Right lung (tissue), 10 donors: ENCODE measurements around the gene NUFIP2. TPM values are rescaled to one million over a fixed set of nuclear protein-coding genes. Genes with fewer than 3 reads are reported as not detected.
"Not testable (repeated sequence)": the region's sequence is repeated elsewhere in the genome, so short reads cannot be mapped to it uniquely, and the experiment has no call there.

Source experiments
- DNase-seq, 2 donors: peaks; one replicate each; pipeline ENCODE4 v3.0.0-alpha.2; 2013
- long read RNA-seq, 8 donors: transcript quantifications; one replicate each; lab custom pipeline, GENCODE V29; 2026
- polyA plus RNA-seq, 5 donors: library from polyadenylated mRNA; unstranded; fragments of 120-200 nt; gene quantifications; one replicate each; pipeline versions ENCODE4 v1.2.1 to v1.2.3, GENCODE V29; 2013; ENCODE audit warnings: inconsistent platforms in 1 of 5, low replicate concordance in 1 of 5; ENCODE audit not compliant: insufficient read length in 5 of 5, insufficient read depth in 1 of 5

The NUFIP2 gene, protein sequence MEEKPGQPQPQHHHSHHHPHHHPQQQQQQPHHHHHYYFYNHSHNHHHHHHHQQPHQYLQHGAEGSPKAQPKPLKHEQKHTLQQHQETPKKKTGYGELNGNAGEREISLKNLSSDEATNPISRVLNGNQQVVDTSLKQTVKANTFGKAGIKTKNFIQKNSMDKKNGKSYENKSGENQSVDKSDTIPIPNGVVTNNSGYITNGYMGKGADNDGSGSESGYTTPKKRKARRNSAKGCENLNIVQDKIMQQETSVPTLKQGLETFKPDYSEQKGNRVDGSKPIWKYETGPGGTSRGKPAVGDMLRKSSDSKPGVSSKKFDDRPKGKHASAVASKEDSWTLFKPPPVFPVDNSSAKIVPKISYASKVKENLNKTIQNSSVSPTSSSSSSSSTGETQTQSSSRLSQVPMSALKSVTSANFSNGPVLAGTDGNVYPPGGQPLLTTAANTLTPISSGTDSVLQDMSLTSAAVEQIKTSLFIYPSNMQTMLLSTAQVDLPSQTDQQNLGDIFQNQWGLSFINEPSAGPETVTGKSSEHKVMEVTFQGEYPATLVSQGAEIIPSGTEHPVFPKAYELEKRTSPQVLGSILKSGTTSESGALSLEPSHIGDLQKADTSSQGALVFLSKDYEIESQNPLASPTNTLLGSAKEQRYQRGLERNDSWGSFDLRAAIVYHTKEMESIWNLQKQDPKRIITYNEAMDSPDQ
- 10 to 100 TPM; 30.4 to 42.7 (median 38.2) TPM for polyA plus RNA-seq
- long read RNA-seq, donor 1, full-length matches to known transcripts = 7 of 14 reads
- long read RNA-seq, donor 1, partial matches to known transcripts = 7 of 14 reads
- long read RNA-seq, donor 1, other reads (novel, unspliced or antisense) = 0 of 14 reads
- long read RNA-seq, donor 2, full-length matches to known transcripts = 2 of 9 reads
- long read RNA-seq, donor 2, partial matches to known transcripts = 7 of 9 reads
- long read RNA-seq, donor 2, other reads (novel, unspliced or antisense) = 0 of 9 reads
- long read RNA-seq, donor 3, full-length matches to known transcripts = 3 of 3 reads
- long read RNA-seq, donor 3, partial matches to known transcripts = 0 of 3 reads
- long read RNA-seq, donor 3, other reads (novel, unspliced or antisense) = 0 of 3 reads
- long read RNA-seq, donor 4, full-length matches to known transcripts = 4 of 10 reads
- long read RNA-seq, donor 4, partial matches to known transcripts = 6 of 10 reads
- long read RNA-seq, donor 4, other reads (novel, unspliced or antisense) = 0 of 10 reads
- long read RNA-seq, donor 5, full-length matches to known transcripts = 3 of 11 reads
- long read RNA-seq, donor 5, partial matches to known transcripts = 8 of 11 reads
- long read RNA-seq, donor 5, other reads (novel, unspliced or antisense) = 0 of 11 reads
- long read RNA-seq, donor 6, full-length matches to known transcripts = 6 of 16 reads
- long read RNA-seq, donor 6, partial matches to known transcripts = 10 of 16 reads
- long read RNA-seq, donor 6, other reads (novel, unspliced or antisense) = 0 of 16 reads
- long read RNA-seq, donor 7, full-length matches to known transcripts = 3 of 11 reads
- long read RNA-seq, donor 7, partial matches to known transcripts = 8 of 11 reads
- long read RNA-seq, donor 7, other reads (novel, unspliced or antisense) = 0 of 11 reads
- long read RNA-seq, donor 8, full-length matches to known transcripts = 1 of 1 reads
- long read RNA-seq, donor 8, partial matches to known transcripts = 0 of 1 reads
- long read RNA-seq, donor 8, other reads (novel, unspliced or antisense) = 0 of 1 reads

DNA sequence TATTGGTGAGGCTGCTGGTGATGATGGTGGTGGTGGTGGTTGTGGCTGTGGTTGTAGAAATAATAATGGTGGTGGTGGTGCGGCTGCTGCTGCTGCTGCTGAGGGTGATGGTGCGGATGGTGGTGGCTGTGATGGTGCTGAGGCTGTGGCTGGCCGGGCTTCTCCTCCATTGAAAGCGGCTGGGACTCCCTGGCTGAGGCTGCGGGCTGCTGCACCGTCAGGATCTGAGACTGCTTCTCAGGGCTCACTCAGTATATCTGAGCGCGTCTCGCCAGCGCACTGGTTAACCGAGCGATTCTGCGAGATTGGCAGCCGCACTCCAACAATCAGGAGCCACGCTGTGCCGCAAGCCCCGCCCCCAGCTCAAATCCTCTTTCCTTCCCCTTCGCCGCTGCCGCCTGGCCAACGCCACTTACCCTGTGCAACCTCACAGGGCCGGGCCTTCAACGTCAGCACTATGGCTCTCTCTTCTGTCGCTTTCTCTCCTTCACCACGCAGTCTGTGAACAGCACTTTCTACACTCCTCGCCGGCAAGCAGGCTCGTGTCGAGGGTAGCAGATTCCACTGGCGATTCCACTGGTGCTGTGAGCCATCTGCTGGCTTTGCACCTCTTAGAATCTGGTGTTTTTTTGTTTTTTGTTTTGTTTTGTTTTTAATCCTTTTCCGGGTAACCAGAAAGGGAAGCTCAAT, at the start of gene NUFIP2:
Gene NUFIP2, minus strand, starts transcription at position 259 of the 690 bp plus-strand sequence. Its CDS starts 89 bp downstream, at position 170.
- DNase-seq = peak; percentile 97 to 99

GRCh38 chr17:29342158-29342765, 48.3 kb upstream of the NUFIP2 start:
- no peak for DNase-seq

- DNase-seq = no peak
Observed at GRCh38 chr17:29341726-29342125, 47.8 kb upstream of the NUFIP2 start.

DNA sequence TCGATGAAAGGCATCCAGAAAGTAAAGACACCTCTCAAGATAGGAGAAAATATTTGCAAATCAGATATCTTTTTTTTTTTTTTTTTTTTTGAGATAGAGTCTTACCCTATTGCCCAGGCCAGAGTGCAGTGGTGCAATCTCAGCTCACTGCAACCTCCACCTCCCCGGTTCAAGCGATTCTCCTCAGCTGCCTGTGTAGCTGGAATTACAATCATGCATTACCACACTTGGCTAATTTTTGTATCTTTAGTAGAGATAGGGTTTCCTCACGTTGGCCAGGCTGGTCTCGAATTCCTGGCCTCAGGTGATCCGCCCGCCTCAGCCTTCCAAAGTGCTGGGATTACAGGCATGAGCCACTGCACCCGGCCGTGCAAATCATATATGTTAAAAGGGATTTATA, 45.1 kb upstream of the NUFIP2 start:
- DNase-seq = not testable (repeated sequence)

DNA sequence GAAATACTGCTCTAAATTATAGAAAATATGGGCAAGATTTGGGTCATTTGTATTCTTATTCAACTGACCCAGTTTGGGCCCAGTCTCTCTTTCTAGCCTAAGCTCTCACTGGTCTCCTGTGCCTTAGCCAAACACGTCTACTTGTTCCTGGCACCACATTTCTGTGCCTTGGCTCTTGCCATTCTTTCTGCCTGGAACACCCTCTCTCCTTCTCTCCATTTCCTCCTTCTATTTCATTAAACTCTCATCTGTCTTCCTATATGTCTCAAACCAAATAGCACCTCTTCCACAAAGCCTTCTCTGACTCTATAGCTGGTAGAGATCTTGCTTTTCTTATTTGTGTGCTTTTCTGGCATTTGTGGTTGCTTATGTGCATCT, 37.7 kb upstream of the NUFIP2 start:
- no peak for DNase-seq

DNA sequence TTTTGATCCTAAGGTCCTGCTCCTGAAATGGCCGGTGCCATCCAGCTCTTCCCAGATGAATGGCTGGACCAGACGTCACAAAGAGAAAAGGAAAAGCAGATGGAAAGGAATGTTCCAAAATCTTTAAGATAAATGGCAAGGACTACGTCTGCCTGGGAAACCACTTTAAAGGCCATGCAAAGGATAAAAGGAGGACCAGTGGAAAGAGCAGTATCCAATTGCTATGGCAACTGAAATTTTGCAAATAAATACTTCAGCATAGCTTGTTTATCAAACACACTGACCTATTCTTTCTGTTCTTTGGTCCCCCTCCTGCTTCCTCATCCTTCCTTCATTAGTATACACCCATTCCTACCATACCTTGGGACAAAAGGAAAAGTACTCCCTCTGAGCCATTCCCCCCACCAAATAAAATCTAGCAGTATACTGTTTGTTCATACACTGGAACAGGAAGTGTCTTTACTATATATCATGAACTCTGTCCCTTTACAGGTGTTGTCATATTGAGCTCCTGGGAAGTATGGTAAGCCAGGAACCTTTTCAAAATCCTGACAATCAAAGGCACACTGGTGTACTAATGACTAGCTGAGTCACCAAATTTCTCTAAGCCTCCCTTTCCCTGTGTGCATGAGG, 37.2 kb upstream of the NUFIP2 start:
- DNase-seq = no peak

DNA sequence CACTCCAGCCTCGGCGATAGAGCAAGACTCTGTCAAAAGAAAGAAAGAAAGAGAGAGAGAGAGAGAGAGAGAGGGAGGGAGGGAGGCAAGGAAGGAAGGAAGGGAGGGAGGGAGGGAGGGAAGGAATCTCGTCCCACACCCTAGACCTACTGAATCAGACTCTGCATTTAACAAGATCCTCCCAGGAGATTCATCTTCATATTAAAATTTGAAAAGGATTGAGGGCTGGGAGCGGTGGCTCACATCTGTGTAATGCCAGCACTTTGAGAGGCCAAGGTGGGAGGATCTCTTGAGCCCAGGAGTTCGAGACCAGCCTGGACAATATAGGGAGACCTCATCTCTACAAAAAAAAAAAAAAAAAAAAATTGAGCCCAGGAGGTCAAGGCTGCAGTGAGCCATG, 33.5 kb upstream of the NUFIP2 start:
- DNase-seq = no peak

DNA sequence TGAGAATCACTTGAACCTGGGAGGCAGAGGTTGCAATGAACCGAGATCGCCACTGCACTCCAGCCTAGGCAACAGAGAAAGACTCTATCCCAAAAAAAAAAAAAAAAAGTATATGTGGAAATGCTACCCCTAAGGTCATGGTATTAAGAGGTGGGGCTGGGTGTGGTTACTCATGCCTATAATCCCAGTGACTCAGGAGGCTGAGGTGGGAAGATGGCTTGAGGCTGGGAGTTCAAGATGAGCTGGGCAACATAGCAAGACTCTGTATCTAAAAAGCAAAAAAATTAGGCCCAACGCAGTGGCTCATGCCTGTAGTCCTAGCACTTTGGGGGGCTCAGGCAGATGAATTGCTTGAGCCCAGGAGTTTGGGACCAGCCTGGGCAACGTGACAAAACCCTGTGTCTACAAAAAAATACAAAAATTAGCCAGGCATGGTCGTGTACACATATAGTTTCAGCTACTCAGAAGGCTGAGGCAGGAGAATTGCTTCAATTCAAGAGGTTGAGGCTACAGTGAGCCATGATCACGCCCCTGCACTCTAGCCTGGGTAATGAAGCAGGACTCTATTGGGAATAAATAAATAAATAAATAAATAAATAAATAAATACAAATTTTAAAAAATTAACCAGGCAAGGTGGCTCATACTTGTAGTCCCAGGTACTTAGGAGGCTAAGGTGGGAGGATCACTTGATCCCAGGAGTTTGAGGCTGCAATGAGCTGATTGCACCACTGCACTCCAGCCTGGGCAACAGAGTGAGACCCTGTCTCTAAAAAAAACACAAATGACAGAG, 32.3 kb upstream of the NUFIP2 start:
- no peak for DNase-seq

DNA sequence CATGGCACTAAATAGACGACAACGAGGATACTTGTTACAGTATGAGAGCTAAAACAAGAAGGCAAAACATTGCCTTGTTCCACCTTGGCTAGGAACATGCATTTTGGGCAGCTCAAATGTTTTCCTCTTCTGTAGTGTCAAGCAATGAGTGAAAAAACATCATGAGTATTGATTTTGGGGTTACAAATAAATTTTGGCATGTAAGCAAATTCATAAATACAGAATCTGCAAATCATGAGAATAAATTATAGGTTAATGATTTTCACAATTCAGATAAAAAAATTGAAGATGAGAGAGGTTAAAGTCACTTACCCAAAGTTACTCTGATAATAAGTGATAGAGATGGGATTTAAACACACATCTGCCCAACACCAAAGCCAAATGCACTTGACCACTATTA, 28.4 kb upstream of the NUFIP2 start:
- no peak for DNase-seq

- DNase-seq = no peak
Observed at GRCh38 chr17:29303386-29303785, 9.4 kb upstream of the NUFIP2 start.

DNA sequence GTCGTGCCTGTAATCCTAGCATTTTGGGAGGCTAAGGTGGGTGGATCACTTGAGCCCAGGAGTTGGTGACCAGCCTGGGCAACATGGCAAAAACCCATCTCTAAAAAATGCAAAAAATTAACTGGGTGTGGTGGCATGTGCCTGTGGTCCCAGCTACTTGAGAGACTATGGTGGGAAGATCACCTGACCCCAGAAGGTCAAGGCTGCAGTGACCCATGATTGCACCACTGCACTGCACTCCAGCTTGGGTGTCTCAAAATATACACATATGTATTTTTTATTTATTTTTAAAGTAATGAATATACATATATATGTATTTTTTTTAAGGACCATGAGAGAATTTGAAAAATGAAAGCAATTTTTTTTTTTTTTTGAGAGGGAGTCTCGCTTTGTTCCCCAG, 5.1 kb upstream of the NUFIP2 start:
- no peak for DNase-seq

GRCh38 chr17:29295420-29295819, 1.5 kb upstream of the NUFIP2 start:
- no peak for DNase-seq

DNA sequence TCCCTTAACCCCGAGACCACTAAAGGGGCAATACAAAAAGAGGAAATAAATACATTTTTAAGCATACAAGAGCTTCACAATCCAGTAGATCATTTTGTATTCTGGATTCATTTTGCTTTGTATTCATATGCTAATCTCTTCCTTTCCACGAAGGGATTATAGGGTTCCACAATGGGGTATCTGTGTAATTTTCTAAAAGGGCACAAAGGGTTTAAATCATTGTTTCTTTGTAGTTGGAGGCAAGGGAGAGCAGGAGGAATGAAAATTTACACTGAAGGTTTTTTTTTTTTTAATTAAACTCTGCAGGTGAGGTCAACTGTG, 592 bp upstream of the NUFIP2 start:
- DNase-seq = no peak

DNA sequence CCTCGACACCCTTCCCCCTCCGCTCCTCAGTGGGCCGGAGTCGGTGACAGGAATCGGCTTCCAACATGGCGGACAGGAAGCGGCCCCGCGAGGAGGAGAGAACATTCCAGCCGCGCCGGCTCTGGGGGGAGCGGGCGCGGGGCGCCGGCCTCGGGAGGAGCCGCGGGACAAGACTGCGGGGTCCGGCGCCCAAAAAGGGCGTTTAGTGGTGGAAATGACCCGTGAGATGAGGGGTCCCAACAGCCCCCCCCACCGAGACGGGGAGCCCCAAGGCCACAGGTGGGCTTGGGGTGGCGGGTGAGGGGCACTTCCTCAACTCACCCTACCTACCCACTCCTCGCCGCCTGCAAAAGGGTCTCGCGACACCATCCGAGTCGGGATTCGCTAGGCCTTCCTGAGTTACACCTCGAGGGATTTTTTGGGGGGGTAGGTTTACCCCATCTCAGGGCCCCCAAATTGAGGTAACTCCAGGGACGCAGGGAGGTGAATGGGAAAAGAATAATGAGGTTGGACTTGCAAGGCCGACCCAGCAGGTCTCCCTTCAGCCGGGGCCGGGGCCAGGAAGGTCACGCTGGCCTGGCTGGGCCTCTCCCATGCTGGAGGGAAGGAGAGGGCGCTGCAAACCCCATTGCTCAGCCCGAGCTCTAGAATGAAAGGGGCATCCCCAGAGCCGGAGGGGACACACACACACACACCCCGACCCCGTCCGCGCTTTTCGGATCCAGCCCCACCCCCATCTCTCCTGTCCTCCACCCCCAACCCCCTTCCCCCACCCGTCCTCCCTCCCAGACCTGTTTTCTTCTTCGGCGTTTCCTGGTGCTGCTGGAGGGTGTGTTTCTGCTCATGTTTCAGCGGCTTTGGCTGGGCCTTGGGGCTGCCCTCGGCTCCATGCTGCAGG, 707 bp downstream of the NUFIP2 start:
- DNase-seq = peak; percentile 38 to 39

DNA sequence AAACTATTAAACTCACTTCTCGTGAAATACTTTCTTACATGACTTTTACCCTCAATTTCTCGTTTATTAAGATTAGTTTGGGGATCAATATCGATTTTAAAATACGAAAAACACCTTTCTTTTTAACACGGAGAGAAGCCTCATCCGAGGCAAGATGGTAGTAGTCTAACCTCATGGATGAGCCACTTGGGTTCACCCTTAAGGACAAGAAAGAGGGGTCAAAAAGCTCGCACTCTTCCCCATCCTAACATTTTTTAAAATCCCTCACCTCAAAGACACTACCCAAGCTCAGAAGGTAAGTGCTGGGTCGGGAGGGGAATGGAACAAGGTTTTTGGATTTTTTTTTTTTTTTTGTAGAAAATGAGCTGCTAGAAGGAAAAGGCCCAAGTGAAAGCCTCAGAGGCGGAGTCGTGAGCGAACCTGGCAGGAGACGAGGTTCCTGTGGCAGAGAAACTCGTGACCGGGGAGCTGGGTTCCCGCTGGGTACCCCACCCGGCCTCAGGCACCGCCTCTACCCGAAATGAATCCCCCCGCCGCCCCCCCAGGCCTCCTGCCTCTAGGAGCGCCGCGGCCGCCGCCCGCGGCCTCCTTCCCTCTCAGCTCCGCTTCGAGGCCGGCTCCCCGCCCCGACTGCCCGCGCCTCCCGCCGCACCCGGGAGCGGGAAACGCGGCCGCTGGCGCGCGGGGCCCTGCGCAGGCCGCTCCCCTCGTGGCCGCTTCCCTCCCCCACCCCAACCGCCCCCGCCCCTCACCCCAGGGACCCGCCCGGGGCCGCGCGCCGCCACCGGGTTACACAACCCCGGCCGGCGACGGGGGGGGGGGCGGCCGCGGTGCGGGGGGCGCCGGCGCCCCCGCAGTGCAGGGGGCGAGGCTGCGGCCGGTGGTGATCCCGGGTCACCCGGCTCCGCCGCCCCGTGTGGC, 1.6 kb downstream of the NUFIP2 start:
- DNase-seq = peak; percentile 45 to 48

DNA sequence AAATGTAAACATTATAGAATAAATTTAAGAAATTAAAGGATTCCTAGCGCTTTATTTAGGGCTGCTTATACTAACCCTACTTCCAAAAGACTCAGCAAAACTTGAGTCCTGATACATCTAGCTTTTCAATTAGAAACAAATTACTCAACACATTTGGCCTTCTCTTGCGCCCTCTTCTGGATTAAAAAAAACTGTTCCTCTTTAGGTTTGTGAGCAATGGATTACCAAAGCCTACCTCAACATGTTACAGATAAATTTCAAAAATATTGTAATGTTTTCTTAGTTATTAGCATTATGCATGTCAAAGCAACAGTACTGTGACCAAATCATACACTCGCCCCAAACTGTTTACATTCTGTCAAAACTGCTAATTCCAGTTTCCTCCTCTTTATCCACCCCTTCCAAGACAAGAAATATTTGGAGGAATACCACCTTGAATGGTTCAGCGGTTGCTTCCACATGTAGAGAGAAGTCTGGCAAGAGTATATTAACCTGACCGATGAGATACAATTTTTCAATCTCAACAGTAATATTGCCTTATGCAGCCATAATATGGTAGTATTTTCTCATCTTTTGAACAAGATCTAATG, 2.7 kb downstream of the NUFIP2 start:
- peak; percentile 43 to 64 for DNase-seq
